DND-41 (cell line): ENCODE data around the gene PLOD2.

Source experiments
- EZH2 ChIP-seq: IDR thresholded peaks from 3 replicates; pipeline ENCODE4 v1.6.1; 2012; ENCODE audit warnings: borderline replicate concordance, low read depth, mild to moderate bottlenecking, moderate library complexity, low read length, inconsistent platforms; ENCODE audit not compliant: severe bottlenecking
- TF ChIP-seq, protein P1 (sequence below): IDR thresholded peaks from 2 replicates; pipeline ENCODE4 v1.5.1; 2012; ENCODE audit warnings: borderline replicate concordance, low read length, moderate library complexity, mild to moderate bottlenecking; ENCODE audit not compliant: poor library complexity, severe bottlenecking; ENCODE audit errors: extremely low read depth

DNA sequence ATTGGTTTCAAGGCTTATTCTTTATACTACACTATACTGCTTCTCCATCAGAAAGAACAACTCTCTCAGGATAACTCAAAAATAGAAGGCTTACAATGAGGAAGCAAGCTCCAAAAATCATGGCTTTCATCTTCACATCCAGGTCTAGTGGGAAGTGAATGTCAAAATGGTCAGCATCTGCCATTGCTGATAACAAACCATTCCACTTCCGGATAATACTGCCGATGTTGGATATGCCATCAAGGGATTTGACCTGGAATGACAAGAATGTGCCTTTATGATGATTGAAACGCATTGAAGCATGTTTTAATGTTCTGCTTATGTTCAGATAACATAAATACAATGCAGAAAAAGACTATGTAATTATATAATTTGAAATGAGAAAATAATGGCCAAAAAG, 34.0 kb upstream of the PLOD2 start:
- TF ChIP-seq, protein P1, sequence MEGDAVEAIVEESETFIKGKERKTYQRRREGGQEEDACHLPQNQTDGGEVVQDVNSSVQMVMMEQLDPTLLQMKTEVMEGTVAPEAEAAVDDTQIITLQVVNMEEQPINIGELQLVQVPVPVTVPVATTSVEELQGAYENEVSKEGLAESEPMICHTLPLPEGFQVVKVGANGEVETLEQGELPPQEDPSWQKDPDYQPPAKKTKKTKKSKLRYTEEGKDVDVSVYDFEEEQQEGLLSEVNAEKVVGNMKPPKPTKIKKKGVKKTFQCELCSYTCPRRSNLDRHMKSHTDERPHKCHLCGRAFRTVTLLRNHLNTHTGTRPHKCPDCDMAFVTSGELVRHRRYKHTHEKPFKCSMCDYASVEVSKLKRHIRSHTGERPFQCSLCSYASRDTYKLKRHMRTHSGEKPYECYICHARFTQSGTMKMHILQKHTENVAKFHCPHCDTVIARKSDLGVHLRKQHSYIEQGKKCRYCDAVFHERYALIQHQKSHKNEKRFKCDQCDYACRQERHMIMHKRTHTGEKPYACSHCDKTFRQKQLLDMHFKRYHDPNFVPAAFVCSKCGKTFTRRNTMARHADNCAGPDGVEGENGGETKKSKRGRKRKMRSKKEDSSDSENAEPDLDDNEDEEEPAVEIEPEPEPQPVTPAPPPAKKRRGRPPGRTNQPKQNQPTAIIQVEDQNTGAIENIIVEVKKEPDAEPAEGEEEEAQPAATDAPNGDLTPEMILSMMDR, result no peak
- no peak for TF ChIP-seq EZH2
